Astrocyte (in vitro differentiated cells and primary cell): ENCODE measurements around the gene CIT.

ENCODE experiments used
- CTCF ChIP-seq: IDR thresholded peaks from 2 replicates; pipeline ENCODE4 v1.5.1; 2011; ENCODE audit warnings: low read depth, mild to moderate bottlenecking, inconsistent platforms, low read length, moderate library complexity; ENCODE audit not compliant: insufficient read depth
- EZH2 ChIP-seq: IDR thresholded peaks from 2 replicates; pipeline ENCODE4 v1.6.1; 2012; ENCODE audit warnings: mild to moderate bottlenecking, low read length, inconsistent platforms; ENCODE audit not compliant: insufficient read depth

DNA sequence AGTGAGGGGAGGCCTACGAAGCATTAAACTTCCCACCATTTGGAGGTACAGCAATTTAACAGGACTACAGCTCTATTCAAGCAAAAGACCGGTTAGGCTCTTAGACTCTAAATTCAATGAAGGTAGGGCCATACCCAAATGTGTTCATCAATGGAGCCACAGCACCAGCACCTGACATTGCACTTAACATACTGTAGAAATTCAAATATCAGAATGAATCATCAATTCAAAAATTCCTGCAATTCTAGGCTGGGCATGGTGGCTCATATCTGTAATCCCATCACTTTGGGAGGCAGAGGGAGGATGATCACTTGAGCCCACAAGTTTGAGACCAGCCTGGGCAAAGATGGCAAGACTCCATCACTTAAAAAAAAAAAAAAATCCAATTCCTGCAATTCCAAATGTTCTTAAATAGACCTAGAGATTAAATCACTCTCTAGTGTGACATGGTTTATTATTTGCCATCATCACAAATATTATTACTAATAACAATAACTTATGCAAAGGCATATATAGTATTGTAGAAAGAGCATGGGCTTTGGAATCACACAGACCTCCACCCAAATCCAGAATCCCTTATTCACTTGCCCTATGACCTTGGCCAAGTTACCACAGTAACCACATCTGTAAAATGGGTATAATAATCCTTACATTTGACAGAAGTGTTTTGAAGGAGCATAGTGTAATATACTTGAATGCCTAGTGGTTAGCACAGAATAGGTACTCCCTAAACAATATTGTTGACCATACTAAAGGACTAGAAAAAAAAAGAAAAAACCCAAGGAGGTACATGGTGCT lies 59.4 kb downstream of the CIT start:
- no peak for TF ChIP-seq CTCF
- TF ChIP-seq EZH2: no peak
